NCI-H2107 treated with DMSO at 0.1 percent for 48 hours (cell line): ENCODE results near the gene SMC2.
A peak's percentile ranks its signal among the peaks of the same experiment; 100 is the strongest.

Experiments used
- DNase-seq: peaks from one replicate; lab custom pipeline; 2025; ENCODE audit not compliant: unreplicated experiment; lab: John Stamatoyannopoulos, UW

SMC2 gene

DNA sequence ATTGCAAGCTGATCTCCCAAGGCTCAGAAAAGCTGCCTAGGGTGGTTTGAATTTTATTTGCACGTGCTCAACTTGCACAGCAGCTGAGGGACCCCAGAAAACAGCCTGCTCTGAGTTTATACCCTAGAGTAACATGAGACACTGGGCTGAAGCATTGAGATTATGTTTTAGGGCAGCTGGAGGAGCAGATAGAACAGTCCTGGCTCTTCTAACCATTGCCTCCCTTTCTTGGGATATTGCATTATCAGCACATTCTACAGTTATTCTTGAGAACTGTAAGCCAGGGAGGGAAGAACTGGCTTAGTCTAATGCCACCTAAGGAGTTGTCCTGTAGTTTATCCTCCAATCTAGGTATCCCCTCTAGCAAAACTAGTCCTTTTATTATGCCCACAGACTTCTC, 10.3 kb downstream of the SMC2 start:
- no peak for DNase-seq

DNA sequence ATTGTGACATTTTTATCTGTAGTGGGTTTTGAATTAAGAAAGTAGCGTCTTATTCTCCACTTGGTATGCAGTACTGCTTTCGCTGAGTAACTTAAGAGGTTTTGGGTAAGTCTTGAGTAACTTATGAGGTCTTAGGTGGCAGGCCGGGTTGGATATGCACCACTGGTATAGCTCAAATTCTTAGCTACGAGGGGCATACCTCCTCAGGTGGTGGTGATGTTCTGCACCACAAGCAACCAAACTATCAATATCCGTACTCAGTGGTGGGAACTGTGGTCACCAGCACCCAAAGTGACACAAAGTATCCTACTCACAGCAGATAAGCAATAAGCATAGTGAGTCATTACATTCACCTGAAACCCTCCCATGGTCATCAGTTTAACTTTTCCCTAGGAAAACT, 13.7 kb downstream of the SMC2 start:
- DNase-seq: no peak

- no peak for DNase-seq
Observed at GRCh38 chr9:104108315-104108714, 14.2 kb downstream of the SMC2 start.

DNA sequence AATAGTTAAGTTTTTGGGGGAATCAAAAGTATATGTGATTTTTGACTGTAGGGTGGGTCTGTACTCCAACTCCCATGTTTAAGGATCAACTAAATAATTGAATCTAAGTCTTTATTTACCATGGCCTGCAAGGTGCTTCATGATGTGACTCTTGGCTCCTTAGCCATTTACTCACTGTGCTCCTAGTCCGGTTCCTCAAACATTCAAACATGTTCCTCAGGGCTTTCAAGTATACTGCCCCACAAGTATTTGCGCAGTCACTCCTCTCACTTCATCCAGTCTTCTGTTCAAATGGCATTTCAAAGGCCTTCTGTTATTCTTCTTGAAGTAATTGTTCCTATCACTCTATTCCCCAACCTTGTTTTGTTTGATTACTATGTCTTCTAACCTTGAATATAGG, 16.4 kb downstream of the SMC2 start:
- no peak for DNase-seq

GRCh38 chr9:104118916-104119315, 24.8 kb downstream of the SMC2 start:
- DNase-seq: peak; percentile 82

- no peak for DNase-seq
Observed at GRCh38 chr9:104121022-104121421, 26.9 kb downstream of the SMC2 start.

GRCh38 chr9:104138243-104138868, 44.2 kb downstream of the SMC2 start:
- no peak for DNase-seq

GRCh38 chr9:104142799-104143549, 48.9 kb downstream of the SMC2 start:
- DNase-seq: no peak

DNA sequence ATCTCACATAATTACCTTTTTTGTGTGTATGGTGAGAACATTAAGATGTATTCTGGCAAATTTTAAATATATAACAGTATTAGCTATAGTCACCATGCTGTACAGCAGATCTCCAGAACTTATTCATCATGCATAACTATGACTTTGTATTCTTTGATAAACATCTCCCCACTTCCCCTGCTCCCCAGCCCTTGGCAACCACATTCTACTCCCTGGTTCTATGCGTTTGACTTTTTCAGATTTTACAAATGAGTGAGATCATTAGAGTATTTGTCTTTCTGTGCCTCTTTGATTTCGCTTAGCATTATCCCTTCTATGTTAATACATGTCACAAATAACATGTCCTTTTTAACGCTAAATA, 49.4 kb downstream of the SMC2 start:
- no peak for DNase-seq

- no peak for DNase-seq
Observed at GRCh38 chr9:104144336-104144735, 50.2 kb downstream of the SMC2 start.

DNA sequence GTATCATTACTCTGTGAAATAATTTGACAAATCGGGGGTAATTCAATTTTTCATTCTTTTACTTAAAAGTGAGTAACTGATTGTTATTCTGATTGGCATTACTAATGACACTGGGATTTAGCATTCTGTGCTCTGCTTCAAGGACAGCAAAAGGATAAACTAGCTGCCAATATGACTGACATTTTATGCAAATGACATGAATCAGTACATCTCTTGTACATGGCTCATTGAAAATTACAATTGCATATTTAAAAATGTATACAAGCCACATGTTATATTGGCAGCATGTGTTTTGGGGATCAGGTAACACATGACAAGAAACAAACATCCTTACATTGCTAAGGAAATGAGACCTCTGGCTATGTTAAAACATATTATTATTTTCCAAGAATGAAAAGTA, 79.0 kb downstream of the SMC2 start:
- DNase-seq: no peak

DNA sequence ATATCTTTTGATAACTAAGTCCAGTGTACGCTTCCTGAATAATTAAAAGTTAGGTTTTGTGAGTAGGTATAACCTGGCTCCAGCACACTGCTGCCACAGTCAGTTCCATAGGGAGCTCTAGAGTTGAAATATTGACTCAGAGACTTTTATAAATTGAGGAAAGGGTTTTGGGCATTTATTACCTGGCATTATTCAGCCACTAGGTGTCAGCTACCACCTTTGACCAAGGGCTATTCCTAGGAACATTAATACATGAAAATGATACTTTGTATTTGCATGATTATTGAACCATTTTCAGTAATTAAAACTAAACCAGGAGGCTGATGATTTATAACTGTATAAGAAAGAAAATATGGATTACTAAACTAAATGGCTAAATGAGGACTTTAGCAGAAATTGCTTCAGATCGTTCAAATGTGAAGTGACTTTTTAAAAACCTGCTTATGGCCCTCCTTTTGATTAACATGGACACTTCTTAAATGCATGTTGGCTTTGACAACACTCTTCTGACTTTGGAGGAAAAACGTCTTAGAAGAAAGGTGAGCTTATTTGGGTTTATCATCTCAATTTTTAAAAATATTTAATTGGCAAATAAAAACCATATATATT, 83.0 kb downstream of the SMC2 start:
- DNase-seq: no peak

- no peak for DNase-seq
Observed at GRCh38 chr9:104177676-104178075, 83.6 kb downstream of the SMC2 start.
